Measurements from ENCODE around the gene DOK7.

DOK7 gene

DNA sequence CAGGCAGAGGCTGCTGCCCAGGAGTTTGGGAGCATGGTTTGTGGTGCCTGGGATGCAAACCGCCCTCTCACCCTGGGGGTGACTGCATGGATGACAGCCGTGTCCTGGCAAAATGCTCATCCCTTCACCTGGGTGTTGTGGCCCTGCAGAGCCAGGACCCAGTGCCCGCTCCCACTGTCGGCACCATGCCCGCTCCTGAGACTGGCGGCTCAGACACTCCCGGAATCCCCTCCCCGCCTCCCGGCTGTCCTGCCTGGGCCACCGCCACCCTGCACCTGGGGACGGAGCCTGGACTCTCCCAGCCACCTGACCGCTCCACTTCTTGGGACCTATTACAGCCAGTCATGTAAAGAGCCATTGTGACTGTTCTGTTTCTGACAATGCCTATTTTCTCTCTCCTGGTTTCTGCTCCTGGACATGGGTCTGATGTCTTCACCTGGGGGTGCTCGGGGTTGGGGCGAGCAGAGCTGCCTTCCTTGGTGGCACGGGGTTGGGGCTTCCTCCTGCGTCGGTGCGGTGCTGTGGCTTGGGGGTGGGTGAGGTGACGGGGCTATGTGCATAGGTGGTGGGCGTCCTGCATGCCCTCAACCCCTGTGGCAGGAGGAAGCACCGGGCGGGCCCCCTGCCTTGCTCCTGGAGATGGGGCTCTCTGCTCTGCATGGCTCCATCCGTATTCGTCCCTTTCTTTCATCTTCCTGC, 38.2 kb downstream of the DOK7 start:
- no peak for TF ChIP-seq CTCF (conservative IDR thresholded peaks at IDR 0.05; ENCODE audit: low read depth, low read length)
- H3K4me3 ChIP-seq (ENCODE audit: low read depth, low read length), result no peak overlapping the region
- DNase-seq (ENCODE audit: low read depth), result no peak

GRCh38 chr4:3501825-3502425, 38.8 kb downstream of the DOK7 start:
- no peak overlapping the region for H3K4me3 ChIP-seq (ENCODE audit: low read depth, low read length)
- no peak for DNase-seq (ENCODE audit: low read depth)
- TF ChIP-seq CTCF (conservative IDR thresholded peaks at IDR 0.05; ENCODE audit: low read depth, low read length), result no peak

DNA sequence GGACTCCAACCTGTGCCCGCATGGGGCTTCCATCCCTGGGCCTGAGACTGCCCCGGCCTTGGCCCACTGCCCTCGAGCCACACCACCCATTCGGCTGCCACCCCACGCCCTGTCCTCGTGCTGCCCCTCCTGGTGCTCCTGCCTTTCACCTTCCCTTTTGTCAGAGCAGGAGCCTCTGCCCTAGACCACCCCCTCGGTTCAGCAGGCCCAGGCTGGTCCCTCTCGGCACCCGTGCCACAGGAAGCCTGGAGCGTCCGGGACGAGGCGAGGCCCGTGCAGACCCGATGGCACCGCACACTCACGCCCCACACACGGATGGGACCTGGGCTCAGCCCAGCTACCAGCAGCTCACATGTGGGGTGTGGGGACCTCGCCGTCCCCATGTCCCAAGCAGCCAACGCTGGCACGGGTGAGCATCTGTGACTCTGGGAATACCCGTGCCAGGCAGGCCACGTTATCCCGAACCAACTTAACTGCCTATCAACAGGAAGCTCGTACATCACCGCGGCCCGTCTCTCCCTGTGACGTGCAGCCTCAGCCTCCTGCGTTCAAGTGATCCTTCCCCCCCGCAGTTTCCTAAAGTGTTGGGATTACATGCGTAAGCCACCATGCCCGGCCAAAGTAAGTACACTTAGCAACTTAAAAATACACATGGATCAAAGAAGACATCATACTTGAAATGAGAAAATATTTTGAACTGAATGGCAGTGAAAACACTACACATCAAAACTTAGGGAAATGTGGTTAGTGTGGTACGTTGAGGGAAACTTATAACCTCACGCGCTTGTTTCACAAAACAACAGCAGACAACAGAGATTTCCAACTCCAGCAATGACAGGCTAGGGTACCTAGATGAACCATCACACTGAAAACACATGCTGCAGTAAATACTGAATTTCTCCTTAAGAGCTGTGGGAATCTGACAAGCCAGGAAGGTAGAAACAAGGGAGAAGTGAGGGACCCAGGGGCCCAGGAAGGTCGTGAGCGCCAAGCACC, 40.1 kb downstream of the DOK7 start:
- no peak overlapping the region for H3K4me3 ChIP-seq (ENCODE audit: low read depth, low read length)
- no peak for DNase-seq (ENCODE audit: low read depth)
- no peak for TF ChIP-seq CTCF (conservative IDR thresholded peaks at IDR 0.05; ENCODE audit: low read depth, low read length)

DNA sequence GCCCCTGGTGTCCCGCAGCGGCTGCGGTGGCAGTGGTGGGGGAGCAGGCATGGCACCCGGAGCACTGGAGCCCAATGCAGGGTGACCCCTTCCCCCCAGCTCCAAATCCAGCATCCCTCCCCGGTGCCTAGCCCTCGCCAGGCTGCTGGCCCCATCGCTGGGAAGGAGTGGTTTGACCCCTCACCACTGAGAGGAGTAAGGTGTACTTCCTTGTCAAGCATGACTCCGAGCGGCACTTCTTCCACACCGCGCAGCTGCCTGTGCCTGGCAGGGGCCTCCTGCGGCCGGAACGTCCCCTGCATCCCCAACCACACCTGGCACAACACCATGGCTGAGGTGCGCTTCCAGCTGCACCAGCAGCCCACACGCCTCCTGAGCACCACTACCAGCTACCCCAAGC, 42.1 kb downstream of the DOK7 start:
- DNase-seq (ENCODE audit: low read depth), result no peak
- no peak for TF ChIP-seq CTCF (conservative IDR thresholded peaks at IDR 0.05; ENCODE audit: low read depth, low read length)
- no peak overlapping the region for H3K4me3 ChIP-seq (ENCODE audit: low read depth, low read length)

DNA sequence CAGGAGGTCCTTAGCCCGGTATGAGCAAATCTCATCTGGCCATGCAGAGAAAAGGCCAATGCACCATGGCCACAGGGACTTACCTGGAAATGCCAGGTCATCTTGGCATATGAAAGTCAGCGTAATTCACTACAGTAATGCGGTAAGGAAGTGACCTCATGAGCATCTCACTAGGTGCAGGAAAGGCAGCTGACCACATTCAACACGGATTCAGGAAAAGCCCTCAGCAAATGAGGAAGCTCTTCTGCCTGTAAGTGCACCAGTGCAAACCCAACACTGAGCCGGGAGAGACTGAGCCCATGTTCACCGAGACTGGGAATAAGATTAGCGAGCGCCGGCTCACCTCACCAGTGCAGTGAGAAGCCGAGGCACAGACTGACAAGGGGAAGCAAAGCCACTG, 45.4 kb downstream of the DOK7 start:
- H3K4me3 ChIP-seq (ENCODE audit: low read depth, low read length), result no peak overlapping the region
- TF ChIP-seq CTCF (conservative IDR thresholded peaks at IDR 0.05; ENCODE audit: low read depth, low read length), result no peak
- DNase-seq (ENCODE audit: low read depth), result no peak

DNA sequence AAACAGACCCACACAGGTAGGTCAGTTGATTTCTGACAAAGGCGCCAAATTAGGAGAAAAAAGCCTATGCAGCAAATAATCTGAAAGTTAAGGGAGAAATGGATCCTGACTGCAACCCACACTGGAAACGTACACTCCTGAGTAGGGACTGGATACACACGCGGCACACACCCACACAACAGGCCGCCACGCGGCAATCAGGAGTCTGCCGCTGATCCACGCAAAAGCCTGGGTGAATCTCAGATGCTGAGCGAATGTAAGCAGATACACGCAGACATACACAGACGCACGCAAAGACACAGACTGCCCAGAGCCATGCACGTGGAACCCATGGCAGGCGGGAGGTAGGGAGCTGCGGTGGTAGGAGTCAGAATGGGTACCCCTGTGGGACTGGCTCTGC, 47.4 kb downstream of the DOK7 start:
- TF ChIP-seq CTCF (conservative IDR thresholded peaks at IDR 0.05; ENCODE audit: low read depth, low read length), result no peak
- H3K4me3 ChIP-seq (ENCODE audit: low read depth, low read length), result no peak overlapping the region
- no peak for DNase-seq (ENCODE audit: low read depth)
